ENCODE results near the gene PTP4A1.
"Not testable (repeated sequence)": the region's sequence is repeated elsewhere in the genome, so short reads cannot be mapped to it uniquely, and the experiment has no call there.

PTP4A1 gene

DNA sequence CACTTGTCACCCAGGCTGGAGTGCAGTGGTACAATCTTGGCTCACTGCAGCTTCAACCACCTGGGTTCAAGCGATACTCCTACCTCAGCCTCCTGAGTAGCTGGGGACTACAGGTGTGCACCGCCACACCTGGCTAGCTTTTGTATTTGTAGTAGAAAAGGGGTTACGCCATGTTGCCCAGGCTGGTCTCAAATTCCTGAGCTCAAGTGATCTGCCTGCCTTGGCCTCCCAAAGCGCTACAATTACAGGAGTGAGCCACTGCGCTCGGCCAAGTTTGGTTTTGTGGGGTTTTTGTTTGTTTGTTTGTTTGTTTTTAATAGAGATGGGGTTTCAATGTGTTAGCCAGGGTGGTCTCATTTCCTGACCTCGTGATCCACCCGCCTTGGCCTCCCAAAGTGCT lies 12.3 kb downstream of the PTP4A1 start:
- no peak for DNase-seq

DNA sequence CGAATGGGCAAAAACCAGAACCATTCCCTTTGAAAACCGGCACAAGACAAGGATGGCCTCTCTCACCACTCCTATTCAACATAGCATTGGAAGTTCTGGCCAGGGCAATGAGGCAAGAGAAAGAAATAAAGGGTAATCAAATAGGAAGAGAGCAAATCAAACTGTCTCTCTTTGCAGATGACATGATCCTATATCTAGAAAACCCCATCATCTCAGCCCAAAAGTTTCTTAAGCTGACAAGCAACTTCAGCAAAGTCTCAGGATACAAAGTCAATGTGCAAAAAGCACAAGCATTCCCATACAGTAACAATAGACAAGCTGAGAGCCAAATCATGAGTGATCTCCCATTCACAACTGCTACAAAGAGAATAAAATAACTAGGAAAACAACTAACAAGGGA lies 13.4 kb downstream of the PTP4A1 start:
- DNase-seq, result not testable (repeated sequence)

DNA sequence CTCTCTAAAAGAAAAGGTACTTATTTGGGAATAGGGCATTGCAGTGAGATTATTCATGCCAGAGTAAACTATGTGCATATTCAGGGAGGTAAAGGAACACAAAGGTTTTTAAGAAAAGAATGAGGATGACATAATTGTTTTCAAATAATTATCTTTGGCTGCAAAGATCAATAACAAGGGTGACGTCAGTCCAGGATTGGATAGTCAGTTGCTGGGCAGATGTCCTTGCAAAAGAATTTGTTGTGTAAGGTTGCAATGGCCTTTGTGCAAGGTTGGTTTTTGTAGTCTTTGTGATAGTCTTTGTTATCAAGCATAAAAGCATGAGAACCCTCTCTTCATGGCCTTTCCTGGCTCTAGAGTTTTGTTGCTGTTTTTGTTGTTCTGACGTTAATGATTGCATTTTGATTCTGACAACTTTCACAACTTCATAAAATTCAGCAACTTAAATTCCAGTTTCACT lies 17.7 kb downstream of the PTP4A1 start:
- DNase-seq, result no peak

DNA sequence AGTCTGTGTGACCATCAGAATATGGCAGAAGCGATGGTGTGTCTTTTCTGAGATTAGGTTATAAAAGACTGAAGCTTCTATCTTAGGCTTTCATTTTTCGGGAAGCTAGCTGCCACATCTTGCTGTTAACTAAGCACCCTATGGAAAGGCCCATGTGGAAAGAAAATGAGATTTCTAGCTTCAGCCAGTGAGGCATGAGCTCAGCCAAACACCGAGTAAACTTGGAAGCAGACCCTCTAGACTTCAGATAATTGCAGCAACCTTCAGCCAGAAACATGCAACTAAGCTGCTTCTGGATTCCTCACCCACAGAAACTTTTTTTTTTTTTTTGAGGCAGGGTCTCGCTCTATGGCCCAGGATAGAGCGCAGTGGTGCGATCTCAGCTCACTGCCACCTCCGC lies 20.6 kb downstream of the PTP4A1 start:
- no peak for DNase-seq

DNA sequence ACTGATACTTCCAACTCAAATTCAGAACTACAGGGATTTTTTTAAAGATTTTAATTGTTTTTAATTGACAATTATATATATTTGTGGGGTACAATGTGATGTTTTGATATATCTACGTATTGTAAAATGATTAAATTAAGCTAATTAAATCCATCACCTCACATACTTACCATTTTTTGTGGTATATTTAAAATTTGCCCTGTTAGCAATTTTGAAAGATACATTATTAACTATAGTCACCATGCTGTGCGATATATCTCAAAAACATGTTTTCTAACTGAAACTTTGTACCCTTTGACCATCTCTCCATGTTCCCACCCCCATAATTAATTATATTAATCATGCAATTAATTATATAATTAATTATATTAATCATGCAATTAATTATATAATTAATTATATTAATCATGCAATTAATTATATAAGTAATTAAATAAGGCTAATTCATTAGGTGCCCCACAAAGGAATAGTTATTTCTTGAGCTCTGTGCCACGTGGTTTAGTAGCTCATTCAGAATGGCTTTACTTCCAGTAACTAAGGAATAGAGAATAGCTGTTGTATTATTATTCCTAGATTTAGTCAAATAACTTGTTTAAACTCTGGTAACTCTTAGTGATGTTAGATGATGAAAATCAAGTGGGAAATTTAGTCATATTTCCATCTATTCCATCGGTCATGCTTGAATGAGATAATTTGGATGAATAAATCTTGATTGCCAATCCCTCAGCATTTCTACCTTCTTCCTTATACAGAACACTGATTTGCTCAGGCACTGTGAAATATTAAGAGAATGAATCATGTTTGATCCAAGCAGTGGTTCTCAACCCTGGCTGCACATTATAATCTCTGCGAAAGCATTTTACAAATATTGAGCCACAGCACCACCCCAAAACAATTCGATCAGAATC lies 25.1 kb downstream of the PTP4A1 start:
- DNase-seq, result no peak

DNA sequence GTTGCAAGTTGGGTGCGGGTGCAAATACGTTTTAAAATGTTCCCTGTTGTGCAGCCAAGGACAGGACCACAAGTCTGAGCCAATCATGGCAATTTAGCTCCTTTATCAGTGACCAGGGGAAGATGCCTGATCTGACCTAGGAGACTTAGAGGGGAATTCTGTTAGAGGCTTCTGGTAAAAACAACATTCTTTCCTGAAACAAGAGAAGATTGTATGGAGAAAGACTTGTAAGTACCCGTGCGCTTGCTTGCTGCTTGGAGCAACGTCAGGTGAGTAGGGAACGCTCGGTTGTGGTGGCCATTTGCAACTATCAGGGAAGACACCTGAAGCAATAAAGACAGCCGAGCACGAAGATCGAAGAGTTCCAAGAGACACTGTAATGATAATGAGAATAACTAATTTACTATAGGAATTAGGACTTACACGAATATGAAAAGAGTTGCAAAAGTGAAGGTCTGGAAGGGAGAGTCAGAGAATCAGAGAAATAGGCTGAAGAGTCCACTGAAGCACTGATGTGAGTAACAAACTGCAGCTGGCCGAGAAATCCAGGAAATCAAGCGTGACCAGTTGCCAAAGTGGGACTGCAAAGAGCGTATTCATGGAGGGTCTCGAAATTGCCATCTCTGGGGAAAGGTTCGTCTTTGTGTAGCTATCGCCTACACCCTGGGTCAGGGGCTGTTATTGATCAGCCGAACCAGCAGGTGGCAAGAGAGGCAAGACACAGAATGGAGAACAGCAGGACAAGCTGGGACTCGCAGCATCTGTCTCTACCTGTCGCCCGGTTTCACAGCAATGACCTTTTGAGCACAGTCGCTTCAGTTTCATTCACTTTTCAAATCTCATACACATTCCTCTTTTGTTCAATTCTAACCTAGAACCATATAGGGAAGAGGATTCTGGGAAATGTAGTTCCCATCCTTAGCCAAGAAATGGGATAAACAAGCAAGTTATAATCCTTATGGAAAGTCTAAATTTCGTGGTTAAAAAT lies 26.1 kb downstream of the PTP4A1 start:
- peak; percentile 86 for DNase-seq

DNA sequence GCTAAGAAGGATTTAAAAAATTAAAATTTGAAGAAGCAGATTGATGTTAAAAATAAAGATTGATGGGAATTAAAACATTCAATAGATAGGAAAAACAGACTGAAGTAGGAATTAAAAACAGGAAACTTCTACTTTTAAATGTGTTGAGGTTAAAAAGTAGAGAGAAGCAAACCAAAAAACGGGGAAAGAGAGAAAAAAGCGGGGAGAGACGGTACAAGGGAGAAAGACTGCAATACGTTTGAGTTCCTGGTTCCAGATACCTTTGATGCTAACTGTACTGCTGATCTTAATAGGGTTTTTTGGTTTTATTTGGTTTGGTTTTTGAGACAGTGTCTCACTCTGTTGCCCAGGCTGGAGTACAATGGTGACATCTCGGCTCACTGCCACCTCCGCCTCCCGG lies 27.0 kb downstream of the PTP4A1 start:
- no peak for DNase-seq

DNA sequence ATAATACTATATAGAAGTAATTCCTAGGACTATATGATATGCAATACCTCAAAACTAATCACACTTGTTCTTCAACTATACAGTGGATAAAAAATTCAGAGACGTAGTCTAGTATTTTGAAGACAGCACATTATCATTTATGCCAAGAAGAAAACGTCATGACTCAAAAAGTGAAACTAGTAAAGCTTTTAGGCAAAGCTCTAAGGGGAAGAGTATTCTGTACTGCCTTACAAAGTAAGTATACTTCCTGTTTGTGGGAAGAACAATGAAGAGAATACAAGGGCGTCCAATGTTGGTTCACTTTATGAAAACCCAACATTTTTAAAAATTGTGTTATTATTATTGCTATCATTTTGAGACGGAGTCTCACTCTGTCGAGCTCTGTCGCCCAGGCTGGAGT lies 27.9 kb downstream of the PTP4A1 start:
- DNase-seq, result no peak

DNA sequence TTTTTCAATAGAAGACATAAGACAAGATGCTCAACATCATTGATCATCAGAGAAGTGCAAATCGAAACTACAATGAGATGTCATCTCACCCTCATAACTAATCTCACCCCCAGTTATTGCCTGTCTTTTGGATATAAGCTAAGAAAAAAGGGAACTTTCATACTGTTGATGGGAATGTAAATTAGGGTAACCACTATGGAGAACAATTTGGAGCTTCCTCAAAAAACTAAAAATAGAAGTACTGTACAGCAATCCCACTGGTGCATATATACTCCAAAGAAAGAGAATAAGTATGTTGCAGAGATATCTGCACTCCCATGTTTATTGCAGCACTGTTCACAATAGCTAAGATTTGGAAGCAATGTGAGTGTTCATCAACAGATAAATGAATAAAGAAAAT lies 37.0 kb downstream of the PTP4A1 start:
- no peak for DNase-seq

DNA sequence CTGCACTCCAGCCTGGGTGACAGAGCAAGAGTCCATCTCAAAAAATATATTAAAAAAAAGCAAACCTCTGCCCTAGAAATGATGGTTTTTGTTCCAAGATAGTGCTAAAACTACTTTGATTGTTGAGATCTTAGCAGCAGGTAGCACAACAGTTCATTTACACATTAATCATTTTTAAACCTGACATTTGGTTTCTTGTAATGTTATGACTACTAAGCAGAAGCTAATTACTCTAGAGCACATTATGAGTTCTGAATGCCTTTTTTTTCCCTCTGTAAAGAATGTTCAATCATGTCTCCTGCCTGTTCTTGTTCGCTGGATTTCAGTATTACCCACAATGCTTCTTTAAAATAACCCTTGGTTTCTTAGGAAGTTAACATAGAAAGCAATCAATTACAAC lies 38.7 kb downstream of the PTP4A1 start:
- no peak for DNase-seq

DNA sequence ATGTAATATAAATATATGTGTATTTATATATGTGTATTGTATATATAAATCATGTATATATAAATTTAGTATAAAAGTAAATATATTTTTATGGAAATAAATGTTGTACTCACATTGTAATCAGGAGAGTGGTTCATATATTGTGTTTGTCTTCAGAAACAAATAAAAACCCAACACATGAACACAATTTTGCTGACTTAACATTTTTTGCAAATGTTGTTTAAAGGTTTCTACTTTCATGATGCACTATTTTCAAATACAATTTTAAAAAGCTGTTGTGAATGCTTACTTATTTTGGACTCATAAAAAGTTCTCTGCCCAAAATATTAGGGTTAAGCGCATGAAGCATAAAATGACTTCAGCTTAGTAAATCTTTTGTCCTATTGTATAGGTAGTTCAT lies 39.3 kb downstream of the PTP4A1 start:
- DNase-seq, result no peak

DNA sequence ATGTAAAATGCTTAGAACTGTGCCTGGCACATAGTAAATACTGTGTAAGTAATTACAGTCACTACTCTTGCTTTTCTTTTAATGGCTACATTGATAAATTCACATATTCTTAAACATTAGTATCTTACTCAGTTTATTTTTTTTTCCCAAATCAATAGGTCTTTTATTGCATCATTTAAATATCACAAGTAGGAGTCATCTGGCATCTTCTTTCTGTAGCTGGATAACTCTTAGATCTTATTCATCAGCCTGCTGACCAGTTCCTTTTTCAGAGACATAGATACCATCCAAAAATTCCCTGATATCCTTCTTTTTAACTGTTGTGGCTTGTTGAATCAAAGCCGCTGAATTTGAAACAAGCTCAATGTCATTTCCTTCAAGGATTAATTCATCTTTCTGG lies 43.3 kb downstream of the PTP4A1 start:
- DNase-seq, result no peak

All from NCI-H510A treated with DMSO at 0.1 percent for 48 hours (cell line).